Liver (tissue), 3 donors: ENCODE results near the gene RBM39.

Experiments used
- EGR1 ChIP-seq, 2 donors: IDR thresholded peaks; 2 replicates each; pipeline ENCODE4 v1.6.1; 2016 to 2018; ENCODE audit warnings: antibody characterized with exemption in 2 of 2, low read depth in 2 of 2
- GABPA ChIP-seq, 2 donors: IDR thresholded peaks in 1 of 2; conservative IDR thresholded peaks in 1 of 2; 2 replicates each; pipeline ENCODE4 v1.6.1; 2016; ENCODE audit warnings: antibody characterized with exemption in 2 of 2, mild to moderate bottlenecking in 1 of 2, moderate library complexity in 1 of 2
- MAX ChIP-seq: IDR thresholded peaks from 2 replicates; pipeline ENCODE4 v1.6.1; 2016; ENCODE audit warnings: antibody characterized with exemption
- RAD21 ChIP-seq, 2 donors: IDR thresholded peaks; 2 replicates each; pipeline ENCODE4 v1.6.1; 2016; ENCODE audit warnings: antibody characterized with exemption in 2 of 2, mild to moderate bottlenecking in 2 of 2
- RXRA ChIP-seq, 2 donors: IDR thresholded peaks; 2 replicates each; pipeline ENCODE4 v1.6.1; 2017 to 2018; ENCODE audit warnings: antibody characterized with exemption in 2 of 2, mild to moderate bottlenecking in 1 of 2
- SP1 ChIP-seq: IDR thresholded peaks from 2 replicates; pipeline ENCODE4 v1.6.1; 2018; ENCODE audit warnings: antibody characterized with exemption, mild to moderate bottlenecking
- ZBTB33 ChIP-seq: IDR thresholded peaks from 2 replicates; pipeline ENCODE4 v1.6.1; 2016; ENCODE audit warnings: antibody characterized with exemption
- TF ChIP-seq, protein P1 (sequence below): fragments of 150-350 bp; IDR thresholded peaks from 2 replicates; pipeline ENCODE4 v1.5.1; 2017; ENCODE audit warnings: improper control_type of control experiment, low read depth, low read length; ENCODE audit not compliant: missing input control
- TF ChIP-seq, protein P2 (sequence below): IDR thresholded peaks from 2 replicates; pipeline ENCODE4 v1.6.1; 2016; ENCODE audit warnings: antibody characterized with exemption, mild to moderate bottlenecking
- donor health status: healthy.
- donor health status: healthy.

GRCh38 chr20:35791097-35791496, 49.0 kb upstream of the RBM39 start:
- TF ChIP-seq RXRA (IDR thresholded peaks at IDR 0.05), result no peak
- TF ChIP-seq, protein P1, sequence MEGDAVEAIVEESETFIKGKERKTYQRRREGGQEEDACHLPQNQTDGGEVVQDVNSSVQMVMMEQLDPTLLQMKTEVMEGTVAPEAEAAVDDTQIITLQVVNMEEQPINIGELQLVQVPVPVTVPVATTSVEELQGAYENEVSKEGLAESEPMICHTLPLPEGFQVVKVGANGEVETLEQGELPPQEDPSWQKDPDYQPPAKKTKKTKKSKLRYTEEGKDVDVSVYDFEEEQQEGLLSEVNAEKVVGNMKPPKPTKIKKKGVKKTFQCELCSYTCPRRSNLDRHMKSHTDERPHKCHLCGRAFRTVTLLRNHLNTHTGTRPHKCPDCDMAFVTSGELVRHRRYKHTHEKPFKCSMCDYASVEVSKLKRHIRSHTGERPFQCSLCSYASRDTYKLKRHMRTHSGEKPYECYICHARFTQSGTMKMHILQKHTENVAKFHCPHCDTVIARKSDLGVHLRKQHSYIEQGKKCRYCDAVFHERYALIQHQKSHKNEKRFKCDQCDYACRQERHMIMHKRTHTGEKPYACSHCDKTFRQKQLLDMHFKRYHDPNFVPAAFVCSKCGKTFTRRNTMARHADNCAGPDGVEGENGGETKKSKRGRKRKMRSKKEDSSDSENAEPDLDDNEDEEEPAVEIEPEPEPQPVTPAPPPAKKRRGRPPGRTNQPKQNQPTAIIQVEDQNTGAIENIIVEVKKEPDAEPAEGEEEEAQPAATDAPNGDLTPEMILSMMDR, result no peak
- no peak for TF ChIP-seq MAX
- no peak for TF ChIP-seq ZBTB33
- no peak for TF ChIP-seq SP1
- no peak for TF ChIP-seq RAD21 (IDR thresholded peaks at IDR 0.05)
- no peak for TF ChIP-seq GABPA (IDR thresholded peaks at IDR 0.05 in 1 of 2, conservative IDR thresholded peaks at IDR 0.05 in 1 of 2)
- TF ChIP-seq, protein P2, sequence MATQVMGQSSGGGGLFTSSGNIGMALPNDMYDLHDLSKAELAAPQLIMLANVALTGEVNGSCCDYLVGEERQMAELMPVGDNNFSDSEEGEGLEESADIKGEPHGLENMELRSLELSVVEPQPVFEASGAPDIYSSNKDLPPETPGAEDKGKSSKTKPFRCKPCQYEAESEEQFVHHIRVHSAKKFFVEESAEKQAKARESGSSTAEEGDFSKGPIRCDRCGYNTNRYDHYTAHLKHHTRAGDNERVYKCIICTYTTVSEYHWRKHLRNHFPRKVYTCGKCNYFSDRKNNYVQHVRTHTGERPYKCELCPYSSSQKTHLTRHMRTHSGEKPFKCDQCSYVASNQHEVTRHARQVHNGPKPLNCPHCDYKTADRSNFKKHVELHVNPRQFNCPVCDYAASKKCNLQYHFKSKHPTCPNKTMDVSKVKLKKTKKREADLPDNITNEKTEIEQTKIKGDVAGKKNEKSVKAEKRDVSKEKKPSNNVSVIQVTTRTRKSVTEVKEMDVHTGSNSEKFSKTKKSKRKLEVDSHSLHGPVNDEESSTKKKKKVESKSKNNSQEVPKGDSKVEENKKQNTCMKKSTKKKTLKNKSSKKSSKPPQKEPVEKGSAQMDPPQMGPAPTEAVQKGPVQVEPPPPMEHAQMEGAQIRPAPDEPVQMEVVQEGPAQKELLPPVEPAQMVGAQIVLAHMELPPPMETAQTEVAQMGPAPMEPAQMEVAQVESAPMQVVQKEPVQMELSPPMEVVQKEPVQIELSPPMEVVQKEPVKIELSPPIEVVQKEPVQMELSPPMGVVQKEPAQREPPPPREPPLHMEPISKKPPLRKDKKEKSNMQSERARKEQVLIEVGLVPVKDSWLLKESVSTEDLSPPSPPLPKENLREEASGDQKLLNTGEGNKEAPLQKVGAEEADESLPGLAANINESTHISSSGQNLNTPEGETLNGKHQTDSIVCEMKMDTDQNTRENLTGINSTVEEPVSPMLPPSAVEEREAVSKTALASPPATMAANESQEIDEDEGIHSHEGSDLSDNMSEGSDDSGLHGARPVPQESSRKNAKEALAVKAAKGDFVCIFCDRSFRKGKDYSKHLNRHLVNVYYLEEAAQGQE, result no peak
- no peak for TF ChIP-seq EGR1 (IDR thresholded peaks at IDR 0.05; ENCODE audit: low read depth in 2 of 2)
